Measurements from ENCODE around the gene CTIF. TPM values are rescaled to one million over a fixed set of nuclear protein-coding genes. Genes with fewer than 3 reads are reported as not detected.

The CTIF gene
- total RNA-seq, 6 experiments from 2014 or later: 77.6 to 100 (median 79.2) TPM

DNA sequence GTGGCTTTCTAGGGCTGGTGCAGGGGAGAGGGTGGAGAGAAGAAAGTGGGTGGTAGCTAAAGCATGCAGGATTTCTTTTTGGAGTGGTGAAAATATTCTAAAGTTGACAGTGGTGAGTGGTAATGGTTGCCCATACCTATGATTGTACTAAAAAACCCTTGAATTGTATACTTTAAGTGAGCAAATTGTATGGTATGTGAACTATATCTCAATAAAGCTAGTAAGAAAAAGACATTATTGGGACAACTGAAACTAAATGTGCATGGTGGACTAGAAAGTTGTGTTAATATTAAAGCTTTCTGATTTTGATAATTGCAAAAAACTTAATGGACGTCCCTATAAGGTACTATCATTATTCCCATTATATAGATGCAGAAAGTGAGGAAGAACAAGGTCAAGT is 361.6 kb downstream of the CTIF start:
- Mint-ChIP-seq H3K27me3 (ENCODE audit: insufficient read depth) (no peaks in the 10 kb centered on the region; the same call in 1 of the 2 replicates), H3K9me3 (peaks cover 21% of the 10 kb centered on the region), H3K4me3 (no peak overlapping the region), H3K27ac (no peak overlapping the region), H3K4me1 (ENCODE audit: low read depth) (peaks cover 76% of the 10 kb centered on the region), H3K36me3 (ENCODE audit: low read depth) (peaks cover 29% of the 10 kb centered on the region)
- DNase-seq: no peak
- TF ChIP-seq CTCF (IDR thresholded peaks at IDR 0.05): no peak

- Mint-ChIP-seq H3K27me3 (ENCODE audit: insufficient read depth) (no peaks in the 10 kb centered on the region; the same call in 1 of the 2 replicates), H3K27ac (peak overlapping the region; percentile 98), H3K4me3 (no peak overlapping the region), H3K4me1 (ENCODE audit: low read depth) (peaks cover 79% of the 10 kb centered on the region), H3K9me3 (peaks cover 23% of the 10 kb centered on the region), H3K36me3 (ENCODE audit: low read depth) (peaks cover 30% of the 10 kb centered on the region)
- no peak for TF ChIP-seq CTCF (IDR thresholded peaks at IDR 0.05)
- DNase-seq: no peak
Observed at GRCh38 chr18:48901145-48902022, 362.6 kb downstream of the CTIF start.

GRCh38 chr18:48902023-48902855 is 363.4 kb downstream of the CTIF start:
- DNase-seq: peak; percentile 83
- no peak for TF ChIP-seq CTCF (IDR thresholded peaks at IDR 0.05)
- H3K4me3 Mint-ChIP-seq: peak overlapping the region; percentile 69
- H3K9me3 Mint-ChIP-seq: peaks cover 23% of the 10 kb centered on the region
- H3K36me3 Mint-ChIP-seq (ENCODE audit: low read depth): peaks cover 30% of the 10 kb centered on the region
- no peaks in the 10 kb centered on the region for H3K27me3 Mint-ChIP-seq (ENCODE audit: insufficient read depth)
- peak overlapping the region; percentile 98 for H3K27ac Mint-ChIP-seq
- H3K4me1 Mint-ChIP-seq (ENCODE audit: low read depth): peaks cover 70% of the 10 kb centered on the region

GRCh38 chr18:48902856-48903601 is 364.2 kb downstream of the CTIF start:
- Mint-ChIP-seq H3K4me3 (peak overlapping the region; percentile 45), H3K9me3 (peaks cover 23% of the 10 kb centered on the region), H3K4me1 (ENCODE audit: low read depth) (peaks cover 67% of the 10 kb centered on the region), H3K27ac (peak overlapping the region; percentile 98), H3K36me3 (ENCODE audit: low read depth) (peaks cover 30% of the 10 kb centered on the region), H3K27me3 (ENCODE audit: insufficient read depth) (no peaks in the 10 kb centered on the region)
- DNase-seq: no peak
- no peak for TF ChIP-seq CTCF (IDR thresholded peaks at IDR 0.05)

GRCh38 chr18:48904091-48904490 is 365.3 kb downstream of the CTIF start:
- no peak for DNase-seq

More at GRCh38 chr18:48904091-48904490, 365.3 kb downstream of the CTIF start:
- peaks cover 67% of the 10 kb centered on the region for H3K4me1 Mint-ChIP-seq (ENCODE audit: low read depth)
- H3K9me3 Mint-ChIP-seq: peaks cover 23% of the 10 kb centered on the region
- TF ChIP-seq CTCF (IDR thresholded peaks at IDR 0.05): no peak
- H3K4me3 Mint-ChIP-seq: no peak overlapping the region
- H3K27ac Mint-ChIP-seq: peak overlapping the region; percentile 30
- H3K36me3 Mint-ChIP-seq (ENCODE audit: low read depth): peaks cover 23% of the 10 kb centered on the region
- no peaks in the 10 kb centered on the region for H3K27me3 Mint-ChIP-seq (ENCODE audit: insufficient read depth)
